ENCODE results near the gene COLEC11.

- TF ChIP-seq, protein P1, sequence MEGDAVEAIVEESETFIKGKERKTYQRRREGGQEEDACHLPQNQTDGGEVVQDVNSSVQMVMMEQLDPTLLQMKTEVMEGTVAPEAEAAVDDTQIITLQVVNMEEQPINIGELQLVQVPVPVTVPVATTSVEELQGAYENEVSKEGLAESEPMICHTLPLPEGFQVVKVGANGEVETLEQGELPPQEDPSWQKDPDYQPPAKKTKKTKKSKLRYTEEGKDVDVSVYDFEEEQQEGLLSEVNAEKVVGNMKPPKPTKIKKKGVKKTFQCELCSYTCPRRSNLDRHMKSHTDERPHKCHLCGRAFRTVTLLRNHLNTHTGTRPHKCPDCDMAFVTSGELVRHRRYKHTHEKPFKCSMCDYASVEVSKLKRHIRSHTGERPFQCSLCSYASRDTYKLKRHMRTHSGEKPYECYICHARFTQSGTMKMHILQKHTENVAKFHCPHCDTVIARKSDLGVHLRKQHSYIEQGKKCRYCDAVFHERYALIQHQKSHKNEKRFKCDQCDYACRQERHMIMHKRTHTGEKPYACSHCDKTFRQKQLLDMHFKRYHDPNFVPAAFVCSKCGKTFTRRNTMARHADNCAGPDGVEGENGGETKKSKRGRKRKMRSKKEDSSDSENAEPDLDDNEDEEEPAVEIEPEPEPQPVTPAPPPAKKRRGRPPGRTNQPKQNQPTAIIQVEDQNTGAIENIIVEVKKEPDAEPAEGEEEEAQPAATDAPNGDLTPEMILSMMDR (optimal IDR thresholded peaks at IDR 0.05 in 1 of 3, IDR thresholded peaks at IDR 0.05 in 1 of 3, conservative IDR thresholded peaks at IDR 0.05 in 1 of 3; ENCODE audit: extremely low read depth in 1 of 3, insufficient read depth in 2 of 3, low read length in 3 of 3): no peak
- no peak for TF ChIP-seq EZH2 (IDR thresholded peaks at IDR 0.05; ENCODE audit: low read length)
Measured at GRCh38 chr2:3595985-3596384, 1.1 kb downstream of the COLEC11 start.

Data from keratinocyte (primary cell).